IPS-18c (cell line): ENCODE data around the gene ROS1.
"Not testable (repeated sequence)": the region's sequence is repeated elsewhere in the genome, so short reads cannot be mapped to it uniquely, and the experiment has no call there.

ENCODE experiments used
- H3K4me3 ChIP-seq: 2 replicates; pipeline ENCODE4 v1.7.0; 2013; ENCODE audit warnings: low read depth, mild to moderate bottlenecking, low read length, moderate library complexity; ENCODE audit not compliant: insufficient read depth
- H3K9me3 ChIP-seq: one replicate; pipeline ENCODE4 v1.6.1; 2013; ENCODE audit warnings: mild to moderate bottlenecking, low read length, moderate library complexity; ENCODE audit not compliant: control insufficient read depth, insufficient read depth

ROS1 gene

DNA sequence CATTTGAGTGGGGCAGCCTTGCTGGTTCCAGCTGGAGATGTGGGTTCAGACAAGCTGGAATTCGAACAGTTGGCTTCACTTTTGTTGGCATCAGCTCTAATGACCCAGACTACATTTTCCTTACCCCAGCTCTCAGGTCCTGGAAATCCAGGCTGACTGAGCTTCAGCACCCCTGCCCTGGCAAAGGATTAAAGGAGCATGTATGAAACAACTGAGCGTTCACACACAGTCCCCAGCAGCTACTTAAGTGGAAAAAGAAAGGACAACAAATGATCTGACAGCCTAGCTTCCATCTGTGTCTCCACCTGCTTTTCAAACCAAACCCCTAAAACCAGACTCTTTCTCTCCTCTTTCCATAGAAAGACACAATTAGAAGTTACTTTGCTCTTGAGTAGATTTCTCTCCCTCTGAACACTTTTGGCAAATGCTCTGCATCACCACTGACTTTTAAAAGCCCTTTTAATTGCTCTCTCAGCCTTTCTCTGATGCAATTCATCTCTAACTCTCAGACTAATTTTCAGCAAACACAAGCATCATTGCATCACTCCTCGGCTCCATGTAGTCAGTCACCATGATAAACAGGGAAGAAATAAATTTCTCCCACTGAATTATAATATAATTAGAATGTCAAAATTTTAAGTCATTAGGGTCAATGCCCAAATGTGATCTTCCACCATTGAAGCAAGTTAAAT lies 28.1 kb downstream of the ROS1 start:
- no peaks in the 10 kb centered on the region for H3K9me3 ChIP-seq
- H3K4me3 ChIP-seq: no peak overlapping the region

DNA sequence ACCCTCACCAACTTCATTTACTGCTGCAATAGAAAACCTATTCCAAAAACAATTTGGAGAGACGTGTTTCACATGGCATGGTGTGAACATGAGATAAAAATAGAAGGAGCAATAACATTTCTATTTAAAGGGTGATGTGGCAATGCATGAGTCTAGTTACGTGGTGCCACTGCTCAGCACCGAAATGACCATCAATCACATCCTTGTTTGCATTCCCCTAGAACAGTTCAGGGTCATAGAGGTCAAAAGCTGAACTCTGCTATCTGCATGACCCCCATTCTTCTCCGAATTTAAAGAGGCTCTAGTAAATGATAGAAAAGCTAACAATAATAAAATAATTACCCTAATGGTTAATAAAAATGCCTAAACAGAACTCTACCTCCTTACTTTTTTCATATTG lies 29.5 kb downstream of the ROS1 start:
- no peak overlapping the region for H3K4me3 ChIP-seq
- H3K9me3 ChIP-seq: no peaks in the 10 kb centered on the region

DNA sequence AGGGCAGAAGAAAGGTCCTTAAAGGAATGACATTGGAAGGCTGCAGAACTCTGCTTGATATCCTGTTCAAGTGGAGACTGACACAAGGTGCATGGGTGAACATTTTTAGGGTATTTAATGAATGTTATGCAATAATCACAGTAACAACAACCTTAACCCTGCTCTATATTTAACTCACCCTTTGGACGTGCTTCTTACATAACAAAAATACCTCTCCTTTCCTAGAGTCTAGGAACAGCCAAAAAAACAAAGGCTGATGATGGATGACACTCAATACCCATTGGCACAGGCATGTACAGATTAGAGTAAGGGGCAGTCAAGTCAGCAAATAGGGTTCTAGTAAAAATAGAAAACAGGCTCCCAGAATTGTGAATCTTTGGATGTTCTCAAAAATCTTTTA lies 30.6 kb downstream of the ROS1 start:
- no peak overlapping the region for H3K4me3 ChIP-seq
- H3K9me3 ChIP-seq: no peaks in the 10 kb centered on the region

DNA sequence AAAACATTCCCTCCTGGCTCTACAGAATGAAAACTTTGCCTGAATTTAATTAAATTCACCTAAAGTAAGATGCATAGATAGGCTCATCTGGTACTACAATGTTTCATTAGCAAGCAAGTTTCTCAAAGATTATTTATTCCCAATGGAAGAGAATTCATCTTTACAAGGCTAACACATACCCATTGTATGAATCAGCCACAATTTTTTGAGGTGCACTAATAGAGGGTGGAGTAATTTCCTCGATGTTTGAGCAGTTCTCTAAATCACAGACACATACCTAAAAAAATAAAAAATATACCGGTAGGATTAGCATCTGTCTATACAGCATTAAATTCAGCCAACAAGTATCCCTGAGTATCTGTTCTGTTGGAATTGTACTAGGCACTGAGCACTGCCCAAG lies 32.7 kb downstream of the ROS1 start:
- no peaks in the 10 kb centered on the region for H3K9me3 ChIP-seq
- no peak overlapping the region for H3K4me3 ChIP-seq

DNA sequence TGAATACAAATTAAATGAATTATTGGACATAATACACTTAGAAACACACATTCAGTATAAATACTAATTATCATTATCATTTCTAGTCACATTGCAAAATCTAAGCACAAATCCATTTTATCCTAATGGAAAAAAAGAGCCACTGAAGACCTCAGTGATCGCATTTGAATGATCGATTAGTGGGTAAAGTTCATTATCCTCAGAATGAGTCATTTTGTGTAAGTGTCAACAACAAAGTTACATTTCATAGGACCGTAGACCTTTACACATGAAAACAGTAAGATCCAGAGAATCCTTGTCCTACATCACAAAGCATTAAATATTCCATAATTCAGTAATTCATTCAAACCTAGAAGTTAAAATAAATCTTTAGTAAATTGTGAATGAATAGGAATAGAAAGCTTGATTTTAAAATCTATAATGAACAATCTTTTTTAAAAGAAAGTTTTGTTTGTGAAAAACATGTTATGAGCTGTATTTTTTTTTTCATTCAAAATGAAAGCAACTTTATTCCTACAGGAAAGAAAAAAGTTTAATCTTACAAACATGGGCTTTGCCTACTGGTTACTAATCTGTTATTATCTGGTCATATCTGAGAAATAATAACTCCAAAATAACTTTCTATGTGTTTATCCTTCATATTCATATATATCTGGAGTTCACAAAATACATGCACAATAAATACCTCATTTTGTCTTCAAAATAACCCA lies 33.7 kb downstream of the ROS1 start:
- Histone ChIP-seq H3K9me3 (no peaks in the 10 kb centered on the region), H3K4me3 (no peak overlapping the region)

DNA sequence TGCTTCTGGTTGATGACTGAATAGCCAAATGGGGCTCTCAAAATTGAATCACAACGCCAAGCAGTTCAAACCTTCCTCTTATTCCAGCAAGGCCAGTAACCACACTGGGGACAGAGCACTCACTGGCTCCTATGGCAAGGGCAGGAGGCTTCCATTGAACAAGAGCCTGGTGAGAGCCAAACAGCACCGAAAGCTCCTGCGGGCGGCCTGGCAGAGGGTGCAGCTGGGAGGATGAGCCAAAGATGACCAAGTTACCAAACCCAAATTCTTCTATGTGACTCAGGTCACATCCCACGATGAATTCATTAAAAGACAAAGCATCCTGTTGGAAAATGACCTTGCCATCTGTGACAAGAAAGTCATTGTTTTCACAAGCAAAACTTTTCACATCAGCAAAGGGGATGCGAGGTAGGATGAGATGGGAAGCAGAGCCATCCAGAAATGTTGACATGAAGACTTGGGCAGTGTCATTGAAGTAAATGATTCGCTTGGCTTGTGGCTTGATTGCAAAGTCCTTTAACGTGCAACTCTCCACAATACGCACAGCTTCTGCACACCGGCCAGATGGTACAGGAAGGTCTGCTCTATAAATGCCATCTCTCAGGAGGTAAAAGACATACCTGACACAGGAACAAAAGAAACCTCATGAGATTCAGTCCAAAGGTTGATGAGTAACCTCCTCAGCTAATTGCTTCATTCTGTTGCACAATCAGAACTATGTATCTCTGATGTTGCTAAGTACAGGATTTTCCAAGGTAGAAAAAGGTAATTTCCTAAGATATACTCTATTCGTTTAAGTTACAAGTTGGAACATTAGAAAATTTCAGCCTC lies 36.3 kb downstream of the ROS1 start:
- H3K4me3 ChIP-seq: no peak overlapping the region
- no peaks in the 10 kb centered on the region for H3K9me3 ChIP-seq

DNA sequence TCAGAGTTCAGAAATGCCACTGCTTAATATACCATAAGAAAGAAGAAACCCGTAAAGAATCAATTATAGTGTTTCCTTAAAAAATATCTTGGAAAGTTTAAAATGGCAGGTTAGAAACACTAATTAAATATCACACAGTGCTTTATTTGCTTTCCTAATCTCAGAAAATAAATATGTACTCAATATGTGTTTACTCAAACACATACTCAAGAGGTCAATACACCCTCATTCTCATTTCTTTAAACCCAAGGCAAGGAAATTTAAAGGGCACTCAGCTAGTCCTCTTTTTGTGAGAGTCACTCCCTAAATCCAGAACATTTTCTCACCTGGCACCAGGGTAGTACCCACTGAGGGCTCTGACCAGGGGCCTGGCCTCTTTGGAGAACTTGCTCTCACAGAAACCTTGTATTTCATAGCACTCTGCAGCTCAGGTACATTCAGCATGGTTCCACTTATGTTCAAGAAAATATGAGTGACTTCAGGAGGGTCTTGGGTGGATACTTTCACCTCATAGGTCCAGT lies 38.2 kb downstream of the ROS1 start:
- Histone ChIP-seq H3K4me3 (no peak overlapping the region), H3K9me3 (no peaks in the 10 kb centered on the region)

DNA sequence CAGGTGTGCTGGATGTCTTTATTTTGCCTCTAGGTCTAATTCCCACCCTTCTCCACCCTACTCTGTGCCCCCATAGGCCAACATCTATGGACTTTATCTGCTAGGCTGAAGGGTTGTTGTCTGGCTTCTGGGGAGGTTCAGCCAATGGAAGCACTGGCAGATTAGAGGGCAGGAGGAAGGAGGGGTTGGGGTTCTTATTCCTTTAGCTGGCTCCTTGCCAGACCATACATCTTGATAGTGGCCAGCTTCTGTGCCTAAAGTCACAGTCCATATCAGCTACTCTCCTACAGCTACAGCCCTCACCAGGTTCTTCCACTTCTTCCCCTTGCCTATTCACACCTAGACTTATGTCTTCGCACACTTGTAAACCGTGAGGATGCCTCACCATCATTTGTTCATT lies 41.1 kb downstream of the ROS1 start:
- Histone ChIP-seq H3K4me3 (no peak overlapping the region), H3K9me3 (no peaks in the 10 kb centered on the region)

DNA sequence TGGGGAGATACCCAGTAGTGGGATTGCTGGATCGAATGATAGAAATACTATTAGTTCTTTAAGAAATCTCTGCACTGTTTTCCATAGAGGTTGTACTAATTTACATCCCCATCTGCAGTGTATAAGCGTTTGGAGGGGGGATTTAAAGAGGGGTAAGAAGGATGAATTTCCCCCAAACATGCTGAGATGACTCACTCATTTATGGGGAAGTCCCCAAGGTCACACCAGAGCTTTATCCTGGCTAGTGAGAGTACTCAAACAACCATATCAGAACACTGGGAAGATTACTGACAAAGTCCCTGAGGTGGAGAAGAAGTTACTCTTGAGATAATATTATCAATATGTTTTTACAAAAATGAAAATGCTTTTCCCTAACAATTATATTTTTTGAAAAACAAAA lies 44.0 kb downstream of the ROS1 start:
- Histone ChIP-seq H3K9me3 (no peaks in the 10 kb centered on the region), H3K4me3 (no peak overlapping the region)

DNA sequence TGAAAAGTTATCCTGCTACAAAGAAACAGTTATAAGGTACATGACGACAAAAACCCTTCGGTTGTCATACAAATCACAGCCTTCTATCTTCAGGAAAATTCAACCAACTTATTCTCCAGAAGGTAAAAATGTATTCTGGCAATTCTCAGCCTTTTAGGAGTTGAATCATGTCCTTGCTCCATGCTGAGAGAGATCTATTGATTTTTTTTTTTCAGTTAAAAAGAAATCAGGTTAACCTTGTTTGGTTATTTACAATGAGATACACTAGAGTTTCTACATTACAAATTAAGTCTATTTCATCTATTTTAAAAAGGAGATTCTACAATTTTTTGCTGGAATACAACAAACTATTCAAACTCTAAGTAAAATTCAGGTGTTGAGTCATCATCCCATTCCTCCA lies 45.4 kb downstream of the ROS1 start:
- H3K9me3 ChIP-seq: no peaks in the 10 kb centered on the region
- H3K4me3 ChIP-seq: no peak overlapping the region

DNA sequence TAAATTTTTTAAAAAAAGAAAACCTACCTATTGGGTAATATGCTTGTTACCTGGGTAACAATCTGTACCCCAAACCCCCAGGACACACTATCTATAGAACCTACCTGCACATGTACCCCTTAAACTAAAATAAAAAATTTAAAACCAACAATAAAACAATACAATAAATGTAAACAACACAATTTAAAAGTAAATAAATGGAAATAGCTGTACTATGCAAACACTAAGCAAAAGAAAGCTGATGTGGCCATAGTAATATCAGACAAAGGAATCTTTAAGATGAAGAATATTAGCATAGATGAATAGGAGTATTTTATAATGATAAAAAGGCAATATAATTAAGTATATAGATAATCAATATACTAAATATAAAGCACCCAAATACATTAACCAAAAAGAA lies 50.3 kb downstream of the ROS1 start:
- H3K4me3 ChIP-seq: no peak overlapping the region
- H3K9me3 ChIP-seq: no peaks in the 10 kb centered on the region

DNA sequence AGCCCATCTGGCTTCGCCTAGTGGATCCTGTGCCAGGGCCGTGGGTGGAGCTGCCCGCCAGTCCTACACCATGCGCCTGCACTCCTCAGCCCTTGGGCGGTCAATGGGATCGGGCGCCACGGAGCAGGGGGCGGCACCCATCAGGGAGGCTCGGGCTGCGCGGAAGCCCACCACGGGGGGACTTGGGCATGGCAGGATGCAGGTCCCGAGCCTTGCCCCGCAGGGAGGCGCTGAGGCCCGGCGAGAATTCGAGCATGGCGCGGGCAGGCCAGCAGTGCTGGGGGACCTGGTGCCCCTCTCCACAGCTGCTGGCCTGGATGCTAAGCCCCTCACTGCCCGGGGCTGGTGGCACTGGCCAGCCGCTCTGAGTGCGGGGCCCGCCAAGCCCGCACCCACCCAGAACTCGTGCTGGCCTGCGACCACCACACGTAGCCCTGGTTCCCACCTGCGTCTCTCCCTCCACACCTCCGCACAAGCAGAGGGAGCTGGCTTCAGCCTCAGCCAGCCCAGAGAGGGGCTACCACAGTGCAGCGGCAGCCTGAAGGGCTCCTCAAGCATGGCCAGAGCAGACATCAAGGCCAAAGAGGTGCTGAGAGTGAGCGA lies 52.4 kb downstream of the ROS1 start:
- no peak overlapping the region for H3K4me3 ChIP-seq

DNA sequence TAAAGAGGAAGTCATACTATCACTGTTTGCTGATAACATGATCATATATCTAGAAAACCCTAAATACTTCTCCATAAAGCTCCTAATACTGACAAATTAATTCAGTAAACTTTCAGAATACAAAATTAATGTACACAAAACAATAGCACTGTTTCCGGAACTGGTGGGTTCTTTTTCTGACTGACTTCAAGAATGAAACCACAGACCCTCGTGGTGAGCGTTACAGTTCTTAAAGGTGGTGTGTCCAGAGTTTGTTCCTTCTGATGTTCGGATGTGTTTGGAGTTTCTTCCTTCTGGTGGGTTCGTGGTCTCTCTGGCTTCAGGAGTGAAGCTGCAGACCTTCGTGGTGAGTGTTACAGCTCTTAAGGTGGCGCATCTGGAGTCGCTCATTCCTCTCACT lies 53.5 kb downstream of the ROS1 start:
- H3K9me3 ChIP-seq, H3K4me3 ChIP-seq: not testable (repeated sequence)

More for the DNA sequence above, 52.4 kb downstream of the ROS1 start:
- no peaks in the 10 kb centered on the region for H3K9me3 ChIP-seq

DNA sequence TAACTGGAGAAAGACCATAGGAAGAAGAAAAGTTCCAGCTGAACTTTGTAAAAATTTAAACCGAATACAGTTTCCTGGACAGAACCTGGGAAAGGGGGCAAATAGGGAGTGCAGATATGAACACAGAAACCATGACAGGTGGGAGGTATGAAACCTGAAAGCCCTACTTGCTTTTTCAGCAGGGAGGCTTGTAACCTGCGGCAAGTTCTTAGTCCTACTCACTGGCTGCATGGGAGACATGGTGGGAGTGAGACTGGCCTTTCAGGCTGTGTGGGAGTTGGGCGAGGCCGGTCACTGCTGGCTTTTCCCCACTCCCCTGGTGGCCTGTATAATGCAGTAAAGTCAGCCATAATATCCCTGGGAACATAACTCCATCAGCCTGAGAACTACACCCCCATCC lies 54.2 kb downstream of the ROS1 start:
- no peak overlapping the region for H3K4me3 ChIP-seq
- no peaks in the 10 kb centered on the region for H3K9me3 ChIP-seq

DNA sequence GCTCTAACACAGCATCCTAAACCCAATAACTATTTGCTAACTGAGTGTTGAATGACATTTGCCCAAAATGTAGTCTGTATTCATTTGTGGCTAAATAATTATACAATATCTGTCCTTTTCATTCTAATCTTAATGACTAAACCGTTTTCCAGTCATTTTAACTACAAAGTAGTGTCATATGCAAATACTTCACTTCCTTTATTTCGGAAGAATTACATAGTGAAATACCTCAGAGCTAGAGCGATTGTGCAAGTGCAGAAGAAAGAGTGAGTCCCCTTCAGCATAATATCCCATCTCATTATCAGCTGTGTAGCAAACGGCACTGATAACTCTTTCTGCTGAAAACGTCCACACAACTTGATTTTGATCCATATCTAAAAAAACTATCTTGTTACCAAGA lies 66.2 kb downstream of the ROS1 start:
- no peak overlapping the region for H3K4me3 ChIP-seq
- H3K9me3 ChIP-seq: no peaks in the 10 kb centered on the region

DNA sequence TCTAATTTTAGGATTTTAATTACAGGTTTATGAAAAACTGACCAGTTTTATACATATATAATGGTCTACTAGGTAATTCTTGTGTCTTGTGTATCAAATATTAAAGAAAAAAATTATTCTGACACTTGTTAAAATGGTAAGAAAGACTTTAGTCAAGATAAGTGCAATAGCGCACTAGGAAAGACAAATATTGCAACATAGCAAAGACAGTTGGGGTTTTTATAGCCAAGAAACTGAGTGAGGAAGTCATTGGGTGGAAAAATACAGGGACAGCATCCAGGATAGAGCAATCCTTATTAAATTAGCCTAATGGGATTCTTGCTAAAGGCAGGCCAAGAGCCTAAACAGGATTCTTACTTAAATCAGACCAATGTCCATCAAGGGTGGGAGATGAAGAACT lies 71.1 kb downstream of the ROS1 start:
- Histone ChIP-seq H3K9me3 (no peaks in the 10 kb centered on the region), H3K4me3 (no peak overlapping the region)

DNA sequence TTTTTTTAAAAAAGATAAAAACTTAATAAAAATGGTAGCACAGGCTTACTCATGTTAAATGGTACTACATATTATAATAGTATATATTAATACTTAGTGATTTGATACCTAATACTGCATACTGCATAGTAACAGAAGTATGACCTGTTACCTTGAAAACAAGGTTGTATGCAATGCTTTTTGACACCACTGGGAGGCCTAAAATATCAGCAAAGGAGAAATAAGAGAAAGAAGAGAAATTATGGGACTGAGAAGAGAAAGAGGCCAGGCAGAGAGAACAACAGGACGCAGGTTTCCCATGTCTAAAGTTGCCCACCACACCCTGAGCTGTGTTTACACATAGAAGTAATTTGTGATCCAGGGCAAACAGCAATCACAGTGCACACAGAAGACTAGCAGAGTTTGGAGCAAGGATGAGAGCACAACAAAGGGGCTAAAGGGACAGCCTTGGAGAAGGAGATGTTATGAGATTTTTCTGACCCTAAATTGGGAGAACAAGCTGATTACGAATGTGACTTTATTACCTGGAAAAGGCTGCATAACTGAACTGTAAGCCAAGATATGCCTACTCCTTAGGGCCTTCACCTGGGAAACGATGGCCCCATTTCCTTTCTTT lies 73.2 kb downstream of the ROS1 start:
- Histone ChIP-seq H3K9me3 (no peaks in the 10 kb centered on the region), H3K4me3 (no peak overlapping the region)
